ENCODE measurements around the gene ARHGAP29.
A peak's percentile ranks its signal among the peaks of the same experiment; 100 is the strongest.

ARHGAP29 gene

DNA sequence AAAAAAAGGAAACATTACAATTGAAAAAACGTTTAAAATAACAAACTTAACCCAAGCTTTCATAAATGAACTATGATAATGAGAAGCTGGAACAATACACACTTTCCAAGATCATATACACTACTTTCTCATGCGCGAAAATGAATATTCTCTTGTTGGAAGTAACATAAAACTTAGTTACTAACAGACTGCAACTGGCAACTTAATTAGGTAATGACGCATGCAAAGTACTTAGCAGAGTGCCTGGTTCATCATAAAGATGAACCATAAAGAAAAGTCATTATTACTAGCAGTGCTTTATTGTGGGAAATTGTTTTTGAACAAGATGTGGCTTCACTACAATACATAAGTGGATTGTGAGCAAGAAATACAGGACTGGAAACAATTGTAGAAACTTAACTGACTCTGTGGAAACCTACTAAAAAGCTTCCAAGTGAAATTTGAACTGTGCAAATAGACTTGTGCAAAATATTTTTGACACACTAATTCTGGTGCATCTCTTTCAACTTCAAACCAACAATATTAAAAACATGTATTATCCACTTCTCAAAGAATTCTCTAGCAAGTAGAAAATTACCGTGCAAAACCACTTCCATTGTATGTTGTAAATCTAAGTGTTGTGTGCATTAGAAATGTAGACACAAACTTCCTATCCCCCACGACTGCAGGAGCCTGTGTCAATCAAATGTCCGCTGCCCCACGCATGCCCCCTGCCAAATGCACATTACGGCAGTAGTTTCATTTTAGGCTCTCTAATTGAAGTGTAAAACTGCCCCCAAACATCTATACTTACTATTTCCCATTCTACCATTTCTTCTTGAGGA is 2.0 kb downstream of the ARHGAP29 start:
- no peak for DNase-seq (ENCODE audit: low read depth)

DNA sequence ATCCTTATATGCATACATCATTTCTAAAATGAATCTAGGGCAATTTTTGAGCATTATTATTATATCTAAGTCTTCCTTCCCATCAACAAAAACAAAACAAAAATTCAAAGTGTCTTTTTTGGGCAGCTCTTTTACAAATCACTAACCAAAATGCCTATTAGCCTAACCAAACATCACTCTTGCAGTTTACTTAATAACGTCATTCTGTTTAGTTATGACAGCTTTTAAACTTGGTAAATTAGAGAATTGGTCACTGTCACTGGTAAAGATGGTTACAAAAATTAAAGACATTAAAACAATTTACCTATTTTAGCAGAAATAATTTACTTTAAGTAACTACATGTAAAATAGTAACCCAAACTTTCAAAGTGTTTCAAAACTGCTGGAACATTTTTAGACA is 2.8 kb downstream of the ARHGAP29 start:
- no peak for DNase-seq (ENCODE audit: low read depth)

DNA sequence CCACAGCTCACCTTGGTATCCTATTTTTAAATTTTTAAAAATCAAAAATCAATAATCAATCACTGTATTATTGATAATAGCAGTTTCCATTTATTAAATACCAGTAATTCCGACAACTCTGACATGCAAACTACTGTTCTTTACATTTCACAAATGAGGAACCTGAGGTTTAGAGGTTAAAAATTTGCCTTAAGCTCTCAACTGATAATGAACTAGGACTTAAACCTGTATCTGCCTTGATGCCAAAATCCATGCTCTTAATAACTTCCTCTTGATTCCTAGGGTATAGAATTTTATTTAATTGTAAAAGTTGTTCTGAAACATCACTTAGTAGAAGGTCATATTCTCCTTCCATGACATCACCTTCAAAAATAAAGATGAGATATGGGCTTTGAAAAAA is 5.6 kb downstream of the ARHGAP29 start:
- DNase-seq (ENCODE audit: low read depth) = no peak

DNA sequence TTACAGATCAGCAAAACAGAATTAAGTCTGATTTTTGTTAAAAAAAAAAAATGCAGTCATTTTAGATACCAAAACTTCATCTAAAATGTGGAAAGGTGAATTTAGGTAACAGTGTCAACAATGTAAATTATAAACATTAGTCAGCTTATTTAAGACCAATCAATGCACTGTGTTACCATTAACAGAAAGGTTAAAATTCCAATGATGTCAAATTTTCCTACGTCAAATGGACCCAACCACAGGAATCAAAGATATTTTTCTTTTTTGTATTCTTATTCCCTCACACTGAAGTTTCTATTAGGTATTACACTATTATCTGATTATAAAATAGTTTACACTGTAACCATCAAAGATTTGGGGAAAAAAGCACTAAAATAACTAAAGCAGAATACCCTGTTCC is 6.5 kb downstream of the ARHGAP29 start:
- no peak for DNase-seq (ENCODE audit: low read depth)

DNA sequence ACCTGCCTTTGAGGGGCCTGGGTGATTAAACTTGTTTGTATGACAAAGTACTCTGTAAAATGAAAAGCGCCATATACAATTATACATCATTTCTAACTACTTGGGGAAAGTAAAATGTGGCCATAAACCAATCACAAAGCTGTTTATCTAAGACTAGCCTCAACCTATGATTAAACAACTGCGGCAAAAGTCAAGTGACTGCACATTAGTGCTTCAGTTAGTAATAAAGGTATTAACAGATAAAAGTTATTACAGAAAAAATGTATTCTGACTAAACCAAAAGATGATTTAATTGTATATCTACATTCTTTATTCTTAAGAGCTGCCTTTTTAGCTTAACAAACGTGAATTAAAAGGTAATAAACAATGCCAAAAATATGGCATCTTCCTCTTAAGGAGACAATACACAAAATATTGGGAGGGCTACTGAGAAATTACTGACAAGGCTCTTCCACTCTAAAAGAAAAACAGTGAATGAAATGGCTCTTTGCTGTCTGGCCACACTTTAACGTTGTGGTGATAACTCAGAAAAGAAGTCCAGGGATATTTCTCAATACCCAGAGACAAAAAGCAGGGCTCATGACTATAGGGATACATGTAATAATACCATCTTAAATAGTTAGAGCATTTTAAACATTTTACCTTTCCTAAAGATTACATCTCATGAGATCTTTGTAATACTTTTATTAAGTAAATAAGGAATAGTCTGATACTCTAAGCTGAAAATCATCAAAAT is 8.6 kb downstream of the ARHGAP29 start:
- no peak for DNase-seq (ENCODE audit: low read depth)

DNA sequence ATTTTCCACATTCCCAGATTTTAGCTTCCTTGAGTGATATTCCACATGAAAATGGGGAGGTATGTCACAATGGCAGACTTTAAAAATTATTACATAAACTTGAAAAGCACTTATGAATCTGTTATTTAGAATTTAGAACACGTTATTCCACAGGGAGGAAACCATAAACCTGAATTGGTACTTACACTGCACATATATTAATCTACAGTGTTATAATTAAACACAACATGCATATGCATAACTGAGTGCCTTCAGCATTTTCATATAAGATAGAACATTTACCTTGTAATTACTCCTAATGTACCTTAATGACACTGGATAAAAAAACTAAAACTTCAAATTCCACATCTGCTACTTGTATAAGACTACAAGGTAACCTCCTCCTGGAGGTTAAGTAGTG is 9.8 kb downstream of the ARHGAP29 start:
- DNase-seq (ENCODE audit: low read depth) = no peak

DNA sequence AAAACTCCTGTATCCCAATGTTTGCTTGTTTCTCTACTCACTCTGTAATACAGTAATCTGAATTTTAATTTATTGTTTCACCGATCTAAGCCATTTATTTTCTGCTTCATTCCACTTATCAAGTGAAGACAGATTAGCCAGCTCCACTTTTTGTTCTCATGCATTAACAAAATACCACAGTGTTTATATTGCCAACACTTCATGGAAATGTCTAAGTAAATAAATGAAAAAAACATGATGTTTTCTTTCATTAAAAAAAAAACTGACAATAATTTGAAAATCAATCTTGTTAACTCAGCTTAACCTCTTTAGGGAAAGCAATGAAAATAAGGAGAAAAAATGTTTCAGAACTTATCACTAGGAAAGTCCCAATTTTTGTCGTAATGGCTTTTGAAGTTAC is 11.5 kb downstream of the ARHGAP29 start:
- DNase-seq (ENCODE audit: low read depth) = no peak

DNA sequence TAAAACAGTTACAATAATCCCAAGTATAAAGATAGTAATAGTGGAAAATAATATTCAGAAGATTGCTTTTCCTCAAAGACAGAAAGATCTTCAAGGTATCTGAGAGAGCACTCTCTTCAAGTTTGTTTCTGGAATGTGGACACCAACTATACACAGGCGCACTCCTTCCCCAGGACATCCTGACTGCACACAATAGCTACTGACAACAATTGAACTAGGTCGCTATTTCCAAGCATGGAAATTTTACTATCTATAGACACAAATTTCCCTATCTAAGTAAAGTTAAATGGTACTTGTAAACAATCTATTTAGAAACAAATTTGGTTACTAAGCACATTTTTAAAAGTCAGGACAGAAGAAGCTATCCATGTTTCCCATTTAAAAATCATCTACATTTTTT is 19.1 kb downstream of the ARHGAP29 start:
- DNase-seq (ENCODE audit: low read depth) = no peak

DNA sequence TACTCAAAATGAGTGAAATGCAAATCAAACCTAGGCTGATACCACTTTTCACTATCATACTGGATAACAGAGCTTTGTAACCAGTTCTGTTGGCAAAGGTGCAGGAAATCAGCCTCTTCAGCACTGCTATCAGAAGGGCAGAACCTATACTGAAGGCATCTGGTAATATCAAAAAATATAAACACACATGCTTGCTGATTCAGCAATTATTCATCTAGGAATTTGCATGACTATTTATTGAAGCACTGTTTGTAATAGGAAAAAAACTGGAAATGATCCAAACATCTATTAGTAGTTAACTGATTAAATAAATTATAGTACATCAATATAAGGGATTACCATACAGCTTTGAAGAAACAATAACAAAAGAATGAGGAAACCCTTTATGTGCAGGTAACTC is 21.4 kb downstream of the ARHGAP29 start:
- DNase-seq (ENCODE audit: low read depth) = no peak

DNA sequence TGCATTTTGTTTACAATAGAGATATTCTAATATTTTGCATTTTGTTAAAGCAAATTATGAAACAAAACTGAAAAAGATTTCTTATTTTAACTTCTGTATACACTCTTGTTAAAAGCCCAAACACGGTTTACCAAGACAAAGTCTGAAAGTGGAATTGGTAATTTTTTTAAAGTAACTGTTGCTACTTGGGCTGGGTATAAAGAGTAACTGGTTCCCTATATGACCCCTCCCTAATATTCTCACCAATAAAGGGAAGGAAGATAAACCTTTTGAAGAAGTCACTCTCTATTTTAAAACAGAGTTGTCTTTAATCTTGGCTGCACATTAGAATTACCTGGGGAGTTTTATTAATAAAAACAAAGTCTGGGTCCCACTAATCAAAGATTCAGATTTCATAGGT is 27.4 kb downstream of the ARHGAP29 start:
- no peak for DNase-seq (ENCODE audit: low read depth)

DNA sequence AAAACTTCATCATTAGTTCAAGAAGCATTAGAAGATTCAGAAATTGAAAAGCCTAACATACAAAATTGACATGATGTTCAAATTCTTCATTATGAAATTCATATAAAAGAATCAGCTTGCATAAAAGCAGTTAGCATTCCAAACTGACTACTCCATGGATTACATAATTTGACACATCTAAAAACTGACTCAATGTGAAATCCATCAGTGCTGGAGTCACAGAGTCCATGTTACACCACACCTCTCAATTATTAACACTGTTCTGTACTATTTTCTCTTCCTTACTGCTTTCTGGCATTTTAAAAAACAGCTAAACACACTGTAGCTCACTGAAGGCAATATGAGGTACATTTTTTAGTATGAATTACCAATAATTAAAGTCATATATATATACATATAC is 28.0 kb downstream of the ARHGAP29 start:
- DNase-seq (ENCODE audit: low read depth) = peak; percentile 66

DNA sequence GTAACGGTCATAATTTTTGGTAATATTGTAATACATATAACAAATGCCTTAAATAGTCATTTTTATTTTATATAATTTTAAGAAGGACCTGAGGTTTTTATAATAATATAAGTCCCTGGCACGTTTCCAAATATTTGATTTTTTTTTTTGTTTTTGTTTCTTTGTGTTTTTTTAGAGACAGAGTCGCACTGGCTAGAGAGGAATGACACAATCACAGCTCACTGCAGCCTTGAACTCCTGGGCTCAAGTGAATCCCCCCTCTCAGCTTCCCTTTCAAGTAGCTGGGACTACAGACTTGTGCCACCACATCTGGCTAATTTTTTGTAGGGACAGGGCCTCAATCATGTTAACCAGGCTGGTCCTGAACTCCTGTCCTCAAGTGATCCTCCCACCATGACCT is 29.7 kb downstream of the ARHGAP29 start:
- no peak for DNase-seq (ENCODE audit: low read depth)

DNA sequence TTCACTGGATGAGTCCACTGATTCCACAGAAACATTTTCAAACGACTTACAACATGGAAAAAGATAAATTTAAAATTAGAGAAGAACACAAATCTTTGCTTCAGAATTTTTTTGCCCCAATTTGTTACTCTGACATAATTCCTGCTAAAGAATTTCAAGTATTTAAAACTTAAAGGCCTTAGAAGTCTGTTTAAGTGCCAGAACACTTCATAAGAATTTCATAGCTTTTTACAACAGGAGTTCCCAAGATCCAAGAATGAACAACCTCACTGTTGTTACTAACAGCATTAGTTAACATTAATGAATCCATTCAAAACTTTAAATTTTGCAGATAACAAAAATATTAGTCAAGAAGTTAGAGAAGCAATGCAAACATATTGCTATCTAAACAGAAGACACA is 31.7 kb downstream of the ARHGAP29 start:
- no peak for DNase-seq (ENCODE audit: low read depth)

DNA sequence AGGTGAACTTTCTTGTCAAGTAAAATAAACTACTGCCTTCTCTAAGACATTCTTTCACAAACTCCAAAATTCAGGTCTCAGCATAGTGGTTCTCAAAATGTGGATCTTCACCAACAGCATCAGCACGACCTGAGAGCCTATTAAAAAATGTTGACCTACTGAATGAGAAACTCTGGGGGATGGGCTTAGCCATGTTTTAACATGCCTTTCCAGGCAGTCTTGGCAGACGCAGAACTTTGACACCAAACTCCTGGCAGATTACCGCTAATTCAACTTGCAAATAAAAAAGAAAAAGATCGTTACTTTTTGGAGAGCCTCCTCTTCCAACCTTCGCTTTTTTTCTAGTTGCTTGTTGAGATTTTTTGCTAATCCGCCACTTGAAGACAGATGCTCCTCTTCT is 35.1 kb downstream of the ARHGAP29 start:
- DNase-seq (ENCODE audit: low read depth) = no peak

DNA sequence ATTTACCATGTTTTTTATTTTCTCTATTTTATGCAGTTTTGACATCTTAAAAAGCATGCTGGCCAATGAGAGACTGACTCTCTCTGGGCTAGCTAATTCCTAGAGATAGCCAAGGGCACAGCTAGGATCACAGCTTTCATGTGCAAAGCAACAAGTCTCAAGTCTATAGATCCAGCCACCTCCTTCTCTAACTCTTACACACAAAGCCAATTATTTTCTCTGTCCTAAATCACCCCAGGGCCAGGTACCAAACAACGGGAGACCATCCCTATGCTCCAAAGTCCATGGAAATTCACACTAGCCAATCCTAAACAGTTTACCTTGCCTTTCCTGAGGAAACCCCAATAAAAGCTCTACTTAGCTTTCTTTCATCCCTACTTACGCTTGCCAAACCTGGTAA is 38.0 kb downstream of the ARHGAP29 start:
- DNase-seq (ENCODE audit: low read depth) = no peak

DNA sequence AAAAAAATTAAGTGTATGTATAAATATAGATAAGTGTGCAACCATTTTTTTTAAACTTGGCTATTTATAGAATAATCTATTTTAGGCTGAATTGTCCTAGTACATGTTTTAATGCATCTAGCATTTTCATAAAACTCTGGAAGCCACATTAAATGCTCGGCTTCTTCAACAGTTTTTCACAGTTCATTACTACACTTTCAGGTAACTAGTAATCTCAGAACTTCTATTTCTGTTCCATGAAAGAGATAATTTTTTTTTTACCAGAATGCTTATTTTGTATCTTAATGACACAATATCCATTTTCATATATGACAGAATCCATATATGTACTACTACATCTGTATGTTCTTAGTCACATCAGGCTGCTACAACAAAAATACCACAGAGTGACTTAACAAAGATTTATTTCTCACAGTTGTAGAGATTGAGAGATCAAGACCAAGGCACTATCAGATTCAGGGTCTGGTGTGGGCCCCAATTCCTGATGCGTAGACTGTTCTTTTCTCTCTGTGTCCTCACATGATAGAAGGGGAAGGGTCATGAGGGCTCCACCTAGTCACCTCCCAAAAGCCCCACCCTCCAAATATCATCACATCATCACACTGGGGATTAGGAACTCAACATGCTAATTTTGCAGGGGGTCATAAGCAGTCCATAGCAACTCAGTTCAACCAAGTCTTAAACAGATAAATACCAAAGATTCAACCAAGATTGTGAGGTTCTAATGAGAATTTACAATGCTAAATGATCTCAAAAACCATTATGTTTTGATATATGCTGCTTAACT is 43.1 kb downstream of the ARHGAP29 start:
- DNase-seq (ENCODE audit: low read depth) = no peak

DNA sequence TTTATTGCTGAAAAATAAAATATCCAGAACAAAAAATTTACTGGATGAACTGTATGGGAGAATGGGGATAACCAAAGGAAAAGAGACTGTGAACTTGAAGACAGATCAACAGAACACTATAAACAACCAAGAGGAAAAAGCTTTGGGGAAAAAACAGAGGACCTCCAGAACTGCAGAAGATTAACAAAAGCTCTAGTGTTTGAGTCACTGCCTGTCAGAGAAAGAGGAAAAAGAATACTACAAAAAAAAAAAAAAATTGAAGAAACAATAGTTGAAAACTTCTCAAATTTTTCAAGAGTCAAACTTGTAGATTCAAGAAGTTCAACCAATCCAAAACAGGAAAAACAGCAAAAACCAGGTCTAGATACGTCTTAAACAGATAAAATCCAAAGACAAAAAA is 44.3 kb downstream of the ARHGAP29 start:
- no peak for DNase-seq (ENCODE audit: low read depth)

DNA sequence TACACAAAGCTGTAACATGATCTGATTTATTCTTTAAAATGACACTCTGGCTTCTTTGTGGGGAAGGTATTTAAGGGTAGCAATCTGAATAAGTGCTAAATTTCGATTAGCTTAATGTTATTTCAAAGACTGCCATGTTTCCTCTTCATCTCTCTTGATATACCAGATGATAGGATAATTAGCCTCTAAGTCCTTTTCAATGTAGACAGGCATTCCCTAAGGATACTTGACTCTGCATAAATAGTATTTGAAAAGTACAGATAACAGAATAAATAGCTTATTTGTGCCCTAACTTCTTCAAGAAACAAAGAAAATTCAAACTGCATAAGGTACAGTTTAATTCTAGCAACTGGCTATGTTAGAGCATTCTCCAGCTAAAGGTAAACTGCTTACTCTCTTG is 46.2 kb downstream of the ARHGAP29 start:
- no peak for DNase-seq (ENCODE audit: low read depth)

DNA sequence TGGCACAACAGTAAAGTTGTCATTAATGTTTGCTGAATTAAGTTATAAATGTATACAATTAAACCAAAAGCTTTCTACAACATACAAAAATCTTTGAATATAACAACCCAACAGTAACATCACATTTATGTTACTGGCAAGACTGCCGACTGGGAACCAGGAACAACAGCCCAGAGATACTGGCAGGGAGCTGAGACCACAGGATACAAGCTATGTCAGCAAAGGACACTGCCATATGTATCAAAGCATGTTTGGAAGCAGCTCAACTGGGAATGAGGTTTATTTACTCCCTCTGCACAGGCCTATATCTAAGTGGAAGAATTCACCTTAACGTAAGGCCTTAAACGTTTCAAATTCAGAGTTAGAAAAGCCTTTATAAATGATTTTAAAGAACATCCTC is 50.4 kb downstream of the ARHGAP29 start:
- DNase-seq (ENCODE audit: low read depth) = no peak

DNA sequence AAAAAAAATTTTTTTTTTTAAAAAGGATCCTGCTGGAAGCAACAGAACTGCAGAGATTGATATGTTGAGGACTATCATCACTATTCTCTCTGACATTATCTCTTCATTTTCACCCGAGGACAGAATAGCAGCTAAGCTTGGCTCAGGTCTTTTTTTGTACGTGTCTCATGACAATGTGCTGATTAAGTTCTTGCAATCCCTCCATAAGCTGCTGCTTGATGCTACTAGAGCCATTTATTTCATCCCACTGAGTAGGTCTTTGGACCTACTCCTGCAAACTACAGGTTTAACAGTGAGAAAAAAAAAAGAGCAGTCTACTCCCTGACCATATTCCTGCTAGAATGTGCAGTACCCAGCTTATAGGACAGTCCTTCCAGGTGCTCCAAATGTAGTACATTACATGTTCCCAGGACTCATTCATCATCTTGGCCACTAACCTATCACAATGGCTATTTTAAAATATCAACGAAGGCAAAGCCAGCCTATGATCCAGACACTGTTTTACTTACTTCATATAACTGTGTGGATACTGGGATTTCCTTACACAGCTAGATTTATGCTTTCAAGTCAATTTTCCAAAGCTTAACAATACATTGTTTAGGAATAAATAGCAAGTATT is 54.1 kb downstream of the ARHGAP29 start:
- DNase-seq (ENCODE audit: low read depth) = no peak

DNA sequence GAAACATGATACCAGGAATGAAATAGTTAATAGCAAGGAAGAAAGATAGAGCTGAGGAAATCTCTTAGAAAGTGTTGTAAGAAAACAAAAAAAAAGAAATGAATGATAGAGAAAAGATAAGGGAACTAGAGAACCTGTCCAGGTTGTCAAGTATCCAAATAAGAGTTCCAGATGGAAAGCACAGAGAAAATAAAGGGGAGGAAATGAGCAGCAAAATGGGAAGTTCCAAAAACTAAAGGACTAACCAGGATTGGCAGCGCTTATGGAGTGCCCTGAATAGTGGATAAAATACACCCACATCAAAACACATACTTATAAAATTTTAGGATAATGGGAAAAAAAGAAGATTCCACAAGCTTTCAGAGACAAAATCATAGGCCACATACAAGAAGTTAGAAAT is 55.2 kb downstream of the ARHGAP29 start:
- no peak for DNase-seq (ENCODE audit: low read depth)

DNA sequence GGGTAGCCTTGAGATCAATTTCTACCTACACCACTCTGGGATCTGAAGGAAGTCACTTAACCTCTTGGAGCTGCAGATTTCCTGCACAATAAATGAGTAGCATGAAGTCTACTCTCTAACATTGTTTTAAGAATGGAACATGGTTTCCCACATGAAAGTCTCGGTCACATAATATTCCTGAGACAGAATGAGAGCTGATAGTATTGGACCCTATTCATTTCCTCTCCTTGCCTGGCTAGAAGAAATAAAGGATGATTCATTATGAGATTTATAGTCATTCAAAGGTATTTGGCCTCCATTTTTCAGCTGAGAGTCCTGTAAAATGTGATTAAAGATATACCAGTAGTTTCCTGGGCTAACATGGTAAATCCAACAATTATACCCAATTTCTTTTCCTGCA is 56.7 kb downstream of the ARHGAP29 start:
- DNase-seq (ENCODE audit: low read depth) = no peak

DNA sequence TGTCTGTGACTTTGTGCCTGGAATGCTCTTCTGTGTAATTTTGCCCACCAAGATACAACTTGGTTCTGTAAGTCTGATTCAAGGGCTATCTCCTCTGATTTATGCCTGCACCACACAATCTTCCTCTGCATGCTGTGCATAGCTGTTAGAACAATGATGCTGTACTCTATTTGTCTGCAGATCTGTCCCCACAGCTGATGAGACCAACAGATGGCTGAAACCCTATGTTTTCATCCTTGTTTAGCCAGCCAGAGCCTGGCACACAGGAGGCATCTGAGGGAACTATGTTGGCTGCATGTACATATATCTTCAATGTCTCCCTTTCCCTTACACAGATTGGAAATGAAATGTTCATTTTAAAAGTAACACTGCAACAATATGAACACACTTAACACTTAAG is 58.5 kb downstream of the ARHGAP29 start:
- no peak for DNase-seq (ENCODE audit: low read depth)
